ENCODE data around the gene CNNM3.

Gene CNNM3

GRCh38 chr2:96881349-96882195, 65.5 kb downstream of the CNNM3 start:
- Histone ChIP-seq H3K9me3 (ENCODE audit: control insufficient read depth, insufficient read depth, low read depth, low read length) (no peaks in the 10 kb centered on the region), H3K4me3 (ENCODE audit: low read depth, low read length) (no peak overlapping the region), H3K36me3 (ENCODE audit: control insufficient read depth in 2 of 2, insufficient read depth in 1 of 2, low read length in 2 of 2) (no peaks in the 10 kb centered on the region), H3K4me1 (ENCODE audit: control insufficient read depth, insufficient read depth, low read length) (0 out of 2 replicates have a peak, but pooled peaks cover 3% of the 10 kb centered on the region), H3K27ac (ENCODE audit: extremely low read depth, low read depth, low read length) (no peak overlapping the region)
- TF ChIP-seq PRDM10 (tag by site-specific recombination; IDR thresholded peaks at IDR 0.05) (peak; percentile 76), PRDM1 (tag by site-specific recombination; IDR thresholded peaks at IDR 0.05) (peak; percentile 11; the same call in 1 of the 2 replicates), ZNF366 (tag by site-specific recombination; conservative IDR thresholded peaks at IDR 0.05) (no peak), ZNF76 (tag by site-specific recombination; IDR thresholded peaks at IDR 0.05; ENCODE audit: borderline replicate concordance, low read depth) (no peak), ZNF280D (tag by site-specific recombination; IDR thresholded peaks at IDR 0.05) (no peak), GLIS1 (tag by site-specific recombination; IDR thresholded peaks at IDR 0.05) (peak; percentile 45; the same call in 1 of the 2 replicates), KLF16 (tag by site-specific recombination; IDR thresholded peaks at IDR 0.05) (no peak), ZNF670 (tag by site-specific recombination; IDR thresholded peaks at IDR 0.05; ENCODE audit: low read depth) (no peak), ZNF362 (tag by site-specific recombination; IDR thresholded peaks at IDR 0.05) (no peak)
- ChIA-PET CTCF (interaction anchor here (1.0 kb wide), 1 partner anchor 8 kb away, joined by 3 read pairs; no protein-coding TSS in a partner anchor), POLR2A (interaction anchor here (1.0 kb wide), 1 partner anchor 13 kb away, joined by 4 read pairs; no protein-coding TSS in a partner anchor)

GRCh38 chr2:96882230-96882629, 66.2 kb downstream of the CNNM3 start:
- POLR2A ChIA-PET: no interaction called here
- Histone ChIP-seq H3K4me3 (ENCODE audit: low read depth, low read length) (no peak overlapping the region), H3K9me3 (ENCODE audit: control insufficient read depth, insufficient read depth, low read depth, low read length) (no peaks in the 10 kb centered on the region), H3K36me3 (ENCODE audit: control insufficient read depth in 2 of 2, insufficient read depth in 1 of 2, low read length in 2 of 2) (no peaks in the 10 kb centered on the region), H3K4me1 (ENCODE audit: control insufficient read depth, insufficient read depth, low read length) (0 out of 2 replicates have a peak, but pooled peaks cover 3% of the 10 kb centered on the region), H3K27ac (ENCODE audit: extremely low read depth, low read depth, low read length) (no peak overlapping the region)
- CTCF ChIA-PET: no interaction called here
- no peak for TF ChIP-seq ZNF114 (tag by site-specific recombination; IDR thresholded peaks at IDR 0.05)
- no peak for TF ChIP-seq ZNF544 (tag by site-specific recombination; IDR thresholded peaks at IDR 0.05)
- no peak for TF ChIP-seq ZBTB20 (tag by site-specific recombination; IDR thresholded peaks at IDR 0.05)
- no peak for TF ChIP-seq EGR2 (tag by site-specific recombination; IDR thresholded peaks at IDR 0.05; ENCODE audit: low read depth)
- no peak for TF ChIP-seq HIC1 (tag by site-specific recombination; IDR thresholded peaks at IDR 0.05)
- no peak for TF ChIP-seq ZNF174 (tag by site-specific recombination; IDR thresholded peaks at IDR 0.05)
- TF ChIP-seq ZNF704 (tag by site-specific recombination; IDR thresholded peaks at IDR 0.05): no peak
- TF ChIP-seq ZNF248 (tag by site-specific recombination; IDR thresholded peaks at IDR 0.05): no peak
- TF ChIP-seq ZXDB (tag by site-specific recombination; IDR thresholded peaks at IDR 0.05): no peak
- TF ChIP-seq ZNF391 (tag by site-specific recombination; IDR thresholded peaks at IDR 0.05; ENCODE audit: borderline replicate concordance, low read depth): no peak
- TF ChIP-seq SCRT2 (tag by site-specific recombination; IDR thresholded peaks at IDR 0.05): no peak
- no peak for TF ChIP-seq WT1 (tag by site-specific recombination; IDR thresholded peaks at IDR 0.05)
- no peak for TF ChIP-seq ZNF354C (tag by site-specific recombination; IDR thresholded peaks at IDR 0.05; ENCODE audit: borderline replicate concordance, low read depth)
- no peak for TF ChIP-seq BCL11B (tag by site-specific recombination; IDR thresholded peaks at IDR 0.05; ENCODE audit: low read depth)
